Fibroblast of the aortic adventitia (primary cell): ENCODE results near the gene ARFGEF3. TPM values are rescaled to one million over a fixed set of nuclear protein-coding genes. Genes with fewer than 3 reads are reported as not detected.

Experiments used
- DNase-seq: peaks from one replicate; pipeline ENCODE4 v3.0.0-alpha.2; 2010; ENCODE audit warnings: low read depth
- H3K4me3 ChIP-seq: 2 replicates; pipeline ENCODE4 v1.5.1; 2011; ENCODE audit warnings: low read depth, mild to moderate bottlenecking, control low read depth, low read length, moderate library complexity
- small RNA-seq: library from RNA; depleted of rRNA; stranded (forward); fragments of <200 nt; gene quantifications from one replicate; pipeline ENCODE3, GENCODE V24; 2012
- total RNA-seq: library from RNA; depleted of rRNA; stranded (reverse); fragments of >200 nt; gene quantifications from 2 replicates; pipeline ENCODE4 v1.2.3, GENCODE V29; 2012; ENCODE audit warnings: low replicate concordance
- TF ChIP-seq, protein P1 (sequence below): IDR thresholded peaks from 2 replicates; pipeline ENCODE4 v1.5.1; 2011; ENCODE audit warnings: mild to moderate bottlenecking, low read length, control low read depth, inconsistent platforms; ENCODE audit not compliant: insufficient read depth

Gene ARFGEF3
- total RNA-seq, 1 donor = 0.09 TPM

DNA sequence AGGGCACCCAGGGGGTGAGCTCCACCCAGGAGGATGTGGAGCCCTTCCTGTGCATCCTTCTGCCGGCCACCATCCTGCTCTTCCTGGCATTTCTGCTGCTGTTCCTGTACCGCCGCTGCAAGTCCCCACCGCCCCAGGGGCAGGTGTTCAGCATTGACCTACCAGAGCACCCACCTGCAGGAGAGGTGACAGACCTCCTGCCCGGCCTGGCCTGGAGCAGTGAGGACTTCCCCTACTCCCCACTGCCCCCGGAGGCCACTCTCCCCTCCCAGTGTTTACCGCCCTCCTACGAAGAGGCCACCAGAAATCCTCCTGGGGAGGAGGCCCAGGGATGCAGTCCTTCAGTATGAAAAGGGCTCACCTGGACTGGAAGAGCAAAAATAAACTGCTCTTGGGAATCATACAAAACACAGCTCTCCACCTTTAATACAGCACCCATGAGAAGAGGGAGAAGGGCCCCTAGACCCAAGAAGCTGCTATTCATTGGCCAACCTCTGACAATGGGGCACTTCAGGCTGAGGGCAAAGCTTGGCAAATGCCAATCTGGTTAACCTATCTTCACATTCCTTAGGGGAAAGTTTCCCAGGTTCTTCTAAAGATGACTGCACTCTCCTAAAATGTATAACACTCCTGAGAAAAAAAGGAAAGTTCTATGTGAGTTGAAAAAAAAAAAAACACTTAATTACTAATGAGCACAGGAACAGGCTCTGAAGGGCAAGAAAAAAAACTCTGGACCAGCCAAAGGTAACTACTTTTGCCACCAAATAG, 220.9 kb downstream of the ARFGEF3 start:
- TF ChIP-seq, protein P1, sequence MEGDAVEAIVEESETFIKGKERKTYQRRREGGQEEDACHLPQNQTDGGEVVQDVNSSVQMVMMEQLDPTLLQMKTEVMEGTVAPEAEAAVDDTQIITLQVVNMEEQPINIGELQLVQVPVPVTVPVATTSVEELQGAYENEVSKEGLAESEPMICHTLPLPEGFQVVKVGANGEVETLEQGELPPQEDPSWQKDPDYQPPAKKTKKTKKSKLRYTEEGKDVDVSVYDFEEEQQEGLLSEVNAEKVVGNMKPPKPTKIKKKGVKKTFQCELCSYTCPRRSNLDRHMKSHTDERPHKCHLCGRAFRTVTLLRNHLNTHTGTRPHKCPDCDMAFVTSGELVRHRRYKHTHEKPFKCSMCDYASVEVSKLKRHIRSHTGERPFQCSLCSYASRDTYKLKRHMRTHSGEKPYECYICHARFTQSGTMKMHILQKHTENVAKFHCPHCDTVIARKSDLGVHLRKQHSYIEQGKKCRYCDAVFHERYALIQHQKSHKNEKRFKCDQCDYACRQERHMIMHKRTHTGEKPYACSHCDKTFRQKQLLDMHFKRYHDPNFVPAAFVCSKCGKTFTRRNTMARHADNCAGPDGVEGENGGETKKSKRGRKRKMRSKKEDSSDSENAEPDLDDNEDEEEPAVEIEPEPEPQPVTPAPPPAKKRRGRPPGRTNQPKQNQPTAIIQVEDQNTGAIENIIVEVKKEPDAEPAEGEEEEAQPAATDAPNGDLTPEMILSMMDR = no peak
- DNase-seq = no peak
- H3K4me3 ChIP-seq = no peak overlapping the region

GRCh38 chr6:138383776-138384175, 222.0 kb downstream of the ARFGEF3 start:
- no peak overlapping the region for H3K4me3 ChIP-seq
- no peak for DNase-seq
- TF ChIP-seq, protein P1 = no peak

DNA sequence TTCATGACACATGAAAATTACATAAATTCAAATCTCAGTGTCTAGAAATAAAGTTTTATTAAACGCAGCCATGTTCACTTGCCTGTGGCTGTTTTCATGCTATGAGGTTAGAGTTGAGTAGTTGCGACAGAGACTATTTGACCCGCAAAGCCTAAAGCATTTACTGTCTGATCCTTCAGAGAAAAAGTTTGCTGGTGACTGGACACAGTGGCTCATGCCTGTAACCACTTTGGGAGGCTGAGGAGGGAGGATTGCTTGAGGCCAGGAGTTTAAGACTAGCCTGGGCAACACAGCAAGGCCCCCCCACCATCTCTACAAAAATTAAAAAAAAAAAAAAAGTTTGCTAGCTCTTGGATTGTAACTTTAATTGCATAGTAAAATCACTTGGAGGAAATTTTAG, 225.2 kb downstream of the ARFGEF3 start:
- TF ChIP-seq, protein P1 = no peak
- no peak for DNase-seq
- no peak overlapping the region for H3K4me3 ChIP-seq

DNA sequence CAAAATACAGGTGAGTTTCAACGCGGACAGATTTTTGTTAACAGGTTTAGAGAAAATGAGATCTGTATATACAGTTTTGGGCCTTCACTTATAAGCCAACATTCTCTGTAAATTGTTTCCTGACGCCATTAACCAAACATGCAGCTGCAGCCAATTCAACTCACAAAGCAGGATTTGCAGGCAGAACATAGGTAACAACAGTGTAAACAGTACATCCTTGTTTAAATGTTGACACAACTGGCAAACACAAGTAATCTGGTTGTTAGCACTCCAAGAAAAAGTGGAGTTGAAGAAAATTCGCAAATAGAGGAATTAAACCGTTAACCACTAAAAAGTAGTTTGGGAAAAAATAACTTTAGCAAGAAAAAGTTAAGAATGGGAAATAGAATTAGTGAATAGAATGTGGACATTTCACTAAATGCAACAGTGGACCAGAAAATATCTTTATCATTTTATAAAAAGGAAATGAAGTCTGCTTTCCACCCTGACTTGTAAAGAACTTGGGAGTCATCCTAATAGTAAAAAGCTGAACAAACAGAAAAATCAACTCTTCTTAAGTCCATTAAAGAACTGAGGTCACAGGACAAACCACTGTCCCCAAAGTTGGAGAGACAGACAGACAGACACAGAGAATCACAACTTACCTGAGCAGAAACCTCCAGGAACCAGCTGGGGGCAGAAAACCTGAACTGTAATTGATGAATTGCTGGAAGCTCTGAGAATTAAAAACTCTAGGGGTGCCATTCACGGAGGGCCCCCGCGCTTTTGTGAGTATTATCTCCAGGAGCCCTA, 226.0 kb downstream of the ARFGEF3 start:
- DNase-seq = no peak
- no peak overlapping the region for H3K4me3 ChIP-seq
- TF ChIP-seq, protein P1 = no peak

GRCh38 chr6:138389551-138389950, 227.8 kb downstream of the ARFGEF3 start:
- DNase-seq = no peak
- TF ChIP-seq, protein P1 = no peak
- no peak overlapping the region for H3K4me3 ChIP-seq

Small RNA genes lying within 50 kb of the gene (small RNA-seq; reads per million reads assigned to genes)
- not detected for gene AL031003.1

Other genes with a start within 250 kb of the ARFGEF3 start
- 6.3 and 25.0 TPM in 2 replicates for gene PERP, start 54.5 kb upstream of the ARFGEF3 start, total RNA-seq
- gene PBOV1, start 56.6 kb downstream of the ARFGEF3 start, total RNA-seq = not detected in 2 replicates
- gene SMIM28, start 216.0 kb downstream of the ARFGEF3 start, total RNA-seq = not detected in 2 replicates
- 17.1 and 40.7 TPM in 2 replicates for gene HEBP2, start 242.3 kb downstream of the ARFGEF3 start, total RNA-seq